Skeletal muscle tissue (tissue), 4 donors: Measurements from ENCODE around the gene NFE2L3. TPM values are rescaled to one million over a fixed set of nuclear protein-coding genes. Genes with fewer than 3 reads are reported as not detected.
A peak's percentile ranks its signal among the peaks of the same experiment; 100 is the strongest.
"Not testable (repeated sequence)": the region's sequence is repeated elsewhere in the genome, so short reads cannot be mapped to it uniquely, and the experiment has no call there.

Experiments
- H3K27ac ChIP-seq: one replicate; pipeline ENCODE4 v1.7.0; 2013; ENCODE audit warnings: mild to moderate bottlenecking, low read depth, low read length, inconsistent platforms
- H3K27me3 ChIP-seq, 3 donors: one replicate each; pipeline ENCODE4 v1.7.0; 2013; ENCODE audit warnings: low read length in 3 of 3; ENCODE audit not compliant: control insufficient read depth in 3 of 3, insufficient read depth in 3 of 3
- H3K36me3 ChIP-seq, 3 donors: one replicate each; pipeline ENCODE4 v1.7.0; 2013; ENCODE audit warnings: low read length in 3 of 3; ENCODE audit not compliant: control insufficient read depth in 3 of 3, insufficient read depth in 3 of 3
- H3K4me1 ChIP-seq, 3 donors: one replicate each; pipeline ENCODE4 v1.7.0; 2013; ENCODE audit warnings: low read length in 3 of 3, mild to moderate bottlenecking in 3 of 3; ENCODE audit not compliant: control insufficient read depth in 3 of 3, insufficient read depth in 3 of 3
- H3K4me3 ChIP-seq, 3 donors: one replicate each; pipeline ENCODE4 v1.7.0; 2013; ENCODE audit warnings: low read length in 3 of 3
- H3K9ac ChIP-seq, 3 donors: one replicate each; pipeline ENCODE4 v1.7.0; 2013; ENCODE audit warnings: low read length in 3 of 3, mild to moderate bottlenecking in 3 of 3, moderate library complexity in 2 of 3, low read depth in 1 of 3
- H3K9me3 ChIP-seq, 3 donors: one replicate each; pipeline ENCODE4 v1.7.0; 2013; ENCODE audit warnings: low read length in 3 of 3; ENCODE audit not compliant: control insufficient read depth in 3 of 3
- total RNA-seq: library from RNA; depleted of rRNA; stranded (reverse); fragments of >200 nt; gene quantifications from one replicate; pipeline ENCODE4 v1.2.3, GENCODE V29; 2014
- donor health status: Osteomylitis.

NFE2L3 gene
- total RNA-seq, 1 donor from 2014 or later, result under 0.01 TPM

- Histone ChIP-seq H3K9me3 (no peaks in the 10 kb centered on the region), H3K27ac (no peak overlapping the region), H3K36me3 (no peaks in the 10 kb centered on the region), H3K27me3 (peaks cover 29 to 53% (median 43%) of the 10 kb centered on the region in 3 donors), H3K4me3 (peak overlapping the region in 1 of 3 donors; percentile 29), H3K9ac (no peak overlapping the region), H3K4me1 (peaks cover 0 to 8% (median 5%) of the 10 kb centered on the region in 3 donors)
Observed at GRCh38 chr7:26153823-26154783, 2.1 kb downstream of the NFE2L3 start.

GRCh38 chr7:26155531-26156375, 3.8 kb downstream of the NFE2L3 start:
- H3K9me3 ChIP-seq, result no peaks in the 10 kb centered on the region
- no peaks in the 10 kb centered on the region for H3K36me3 ChIP-seq
- no peak overlapping the region for H3K4me3 ChIP-seq
- H3K27ac ChIP-seq, result no peak overlapping the region
- no peak overlapping the region for H3K9ac ChIP-seq
- peaks cover 0 to 8% (median 5%) of the 10 kb centered on the region in 3 donors for H3K4me1 ChIP-seq
- peaks cover 29 to 52% (median 35%) of the 10 kb centered on the region in 3 donors for H3K27me3 ChIP-seq

GRCh38 chr7:26156451-26157420, 4.7 kb downstream of the NFE2L3 start:
- Histone ChIP-seq H3K27ac (no peak overlapping the region), H3K9me3 (no peaks in the 10 kb centered on the region), H3K4me1 (peaks cover 0 to 8% (median 5%) of the 10 kb centered on the region in 3 donors), H3K27me3 (peaks cover 24 to 42% (median 28%) of the 10 kb centered on the region in 3 donors), H3K36me3 (no peaks in the 10 kb centered on the region), H3K9ac (peak overlapping the region in 1 of 3 donors; percentile 54), H3K4me3 (no peak overlapping the region)

GRCh38 chr7:26157520-26158105, 5.6 kb downstream of the NFE2L3 start:
- H3K36me3 ChIP-seq, result no peaks in the 10 kb centered on the region
- no peak overlapping the region for H3K4me3 ChIP-seq
- no peak overlapping the region for H3K27ac ChIP-seq
- H3K9ac ChIP-seq, result no peak overlapping the region
- H3K9me3 ChIP-seq, result no peaks in the 10 kb centered on the region
- H3K4me1 ChIP-seq, result peaks cover 0 to 8% (median 5%) of the 10 kb centered on the region in 3 donors
- H3K27me3 ChIP-seq, result peaks cover 15 to 33% (median 26%) of the 10 kb centered on the region in 3 donors

- Histone ChIP-seq H3K9me3 (no peaks in the 10 kb centered on the region), H3K27ac (no peak overlapping the region)
Observed at GRCh38 chr7:26159243-26159642, 7.2 kb downstream of the NFE2L3 start.

GRCh38 chr7:26160896-26161295, 8.9 kb downstream of the NFE2L3 start:
- peaks cover 0 to 6% (median 1%) of the 10 kb centered on the region in 3 donors for H3K27me3 ChIP-seq
- no peaks in the 10 kb centered on the region for H3K36me3 ChIP-seq
- no peaks in the 10 kb centered on the region for H3K9me3 ChIP-seq
- no peak overlapping the region for H3K4me3 ChIP-seq
- no peak overlapping the region for H3K27ac ChIP-seq
- no peaks in the 10 kb centered on the region for H3K4me1 ChIP-seq
- H3K9ac ChIP-seq, result no peak overlapping the region

More at GRCh38 chr7:26159243-26159642, 7.2 kb downstream of the NFE2L3 start:
- H3K9ac ChIP-seq, result no peak overlapping the region
- H3K4me3 ChIP-seq, result no peak overlapping the region
- peaks cover 0 to 3% (median 0%) of the 10 kb centered on the region in 3 donors for H3K4me1 ChIP-seq
- H3K36me3 ChIP-seq, result no peaks in the 10 kb centered on the region
- H3K27me3 ChIP-seq, result peaks cover 3 to 18% (median 13%) of the 10 kb centered on the region in 3 donors

- Histone ChIP-seq H3K9me3 (no peaks in the 10 kb centered on the region), H3K4me3 (no peak overlapping the region), H3K27me3 (no peaks in the 10 kb centered on the region), H3K9ac (no peak overlapping the region), H3K36me3 (no peaks in the 10 kb centered on the region), H3K4me1 (no peaks in the 10 kb centered on the region), H3K27ac (no peak overlapping the region)
Observed at GRCh38 chr7:26162431-26162830, 10.4 kb downstream of the NFE2L3 start.

- not testable (repeated sequence) for H3K27me3 ChIP-seq, H3K36me3 ChIP-seq, H3K9me3 ChIP-seq, H3K4me3 ChIP-seq, H3K27ac ChIP-seq, H3K4me1 ChIP-seq, H3K9ac ChIP-seq
Observed at GRCh38 chr7:26163804-26164203, 11.8 kb downstream of the NFE2L3 start.
